Keratinocyte (primary cell): ENCODE results near the gene ABCG1.

Source experiments
- CTCF ChIP-seq, 3 experiments: IDR thresholded peaks in 1 of 3; conservative IDR thresholded peaks in 1 of 3; optimal IDR thresholded peaks in 1 of 3; 2 replicates in 2 of 3; 3 replicates in 1 of 3; pipeline versions ENCODE3 to v1.5.1; 2011; ENCODE audit warnings: low read length in 3 of 3, mild to moderate bottlenecking in 3 of 3, moderate library complexity in 2 of 3, control low read depth in 1 of 3, inconsistent platforms in 1 of 3; ENCODE audit not compliant: insufficient read depth in 2 of 3; ENCODE audit errors: extremely low read depth in 1 of 3
- EZH2 ChIP-seq: IDR thresholded peaks from one replicate; pipeline ENCODE4 v1.6.1; 2012; ENCODE audit warnings: inconsistent platforms, mild to moderate bottlenecking, low read length, moderate library complexity

- no peak for TF ChIP-seq CTCF (optimal IDR thresholded peaks at IDR 0.05 in 1 of 3, IDR thresholded peaks at IDR 0.05 in 1 of 3, conservative IDR thresholded peaks at IDR 0.05 in 1 of 3; ENCODE audit: extremely low read depth in 1 of 3, insufficient read depth in 2 of 3, low read length in 3 of 3)
- TF ChIP-seq EZH2 = no peak
Measured at GRCh38 chr21:42190486-42190863, 28.5 kb upstream of the ABCG1 start.
